ENCODE results near the gene ACSS1. TPM values are rescaled to one million over a fixed set of nuclear protein-coding genes. Genes with fewer than 3 reads are reported as not detected.

The ACSS1 gene
- total and polyA plus RNA-seq, 2 of the 8 experiments (the other 6 are each of a cell fraction or from before 2014, with no cell fraction given): 2.6 to 3.4 TPM

DNA sequence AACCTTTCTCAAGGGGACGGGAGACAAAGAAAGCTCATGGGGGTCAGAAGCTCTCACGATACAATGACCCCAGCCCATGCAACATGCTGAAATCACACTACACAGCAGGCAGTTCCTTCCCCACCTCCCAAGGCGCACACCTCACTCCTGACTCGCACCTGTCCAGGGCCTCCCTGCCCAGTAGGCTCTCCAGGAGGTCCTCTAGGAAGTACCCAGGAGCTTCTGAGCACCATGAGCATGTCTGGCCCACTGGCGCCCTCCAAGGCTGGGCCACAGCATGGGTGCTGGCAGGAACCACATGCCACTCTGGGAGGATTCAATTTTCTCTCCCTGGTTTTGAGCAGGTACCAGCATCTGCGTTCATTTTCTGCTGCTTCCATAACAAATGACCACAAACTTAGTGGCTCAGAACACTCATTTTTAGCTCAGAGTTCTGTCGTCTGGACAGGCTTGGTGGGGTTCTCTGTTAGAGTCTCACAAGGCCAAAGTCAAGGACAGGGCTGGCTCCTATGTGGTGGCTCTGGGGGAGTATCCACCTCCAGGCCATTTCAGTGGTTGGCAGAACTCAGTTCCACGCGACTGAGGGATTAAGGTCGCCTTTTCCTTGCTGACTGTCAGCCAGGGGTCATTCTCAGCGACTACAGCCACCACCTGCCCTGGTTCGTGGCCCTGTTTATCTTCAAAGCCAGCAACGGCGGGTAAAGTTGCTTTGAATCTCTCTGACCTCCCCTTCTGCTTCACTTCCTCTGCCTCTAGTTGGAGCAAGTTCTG is 32.7 kb downstream of the ACSS1 start (continued):
- no peak for TF ChIP-seq USF2 (IDR thresholded peaks at IDR 0.05; ENCODE audit: low read length)
- no peak for TF ChIP-seq RAD21 (IDR thresholded peaks at IDR 0.05 in 1 of 2, conservative IDR thresholded peaks at IDR 0.05 in 1 of 2; ENCODE audit: low read depth in 2 of 2, low read length in 2 of 2)
- TF ChIP-seq CHD2 (IDR thresholded peaks at IDR 0.05; ENCODE audit: low read length): no peak
- TF ChIP-seq, protein P1, sequence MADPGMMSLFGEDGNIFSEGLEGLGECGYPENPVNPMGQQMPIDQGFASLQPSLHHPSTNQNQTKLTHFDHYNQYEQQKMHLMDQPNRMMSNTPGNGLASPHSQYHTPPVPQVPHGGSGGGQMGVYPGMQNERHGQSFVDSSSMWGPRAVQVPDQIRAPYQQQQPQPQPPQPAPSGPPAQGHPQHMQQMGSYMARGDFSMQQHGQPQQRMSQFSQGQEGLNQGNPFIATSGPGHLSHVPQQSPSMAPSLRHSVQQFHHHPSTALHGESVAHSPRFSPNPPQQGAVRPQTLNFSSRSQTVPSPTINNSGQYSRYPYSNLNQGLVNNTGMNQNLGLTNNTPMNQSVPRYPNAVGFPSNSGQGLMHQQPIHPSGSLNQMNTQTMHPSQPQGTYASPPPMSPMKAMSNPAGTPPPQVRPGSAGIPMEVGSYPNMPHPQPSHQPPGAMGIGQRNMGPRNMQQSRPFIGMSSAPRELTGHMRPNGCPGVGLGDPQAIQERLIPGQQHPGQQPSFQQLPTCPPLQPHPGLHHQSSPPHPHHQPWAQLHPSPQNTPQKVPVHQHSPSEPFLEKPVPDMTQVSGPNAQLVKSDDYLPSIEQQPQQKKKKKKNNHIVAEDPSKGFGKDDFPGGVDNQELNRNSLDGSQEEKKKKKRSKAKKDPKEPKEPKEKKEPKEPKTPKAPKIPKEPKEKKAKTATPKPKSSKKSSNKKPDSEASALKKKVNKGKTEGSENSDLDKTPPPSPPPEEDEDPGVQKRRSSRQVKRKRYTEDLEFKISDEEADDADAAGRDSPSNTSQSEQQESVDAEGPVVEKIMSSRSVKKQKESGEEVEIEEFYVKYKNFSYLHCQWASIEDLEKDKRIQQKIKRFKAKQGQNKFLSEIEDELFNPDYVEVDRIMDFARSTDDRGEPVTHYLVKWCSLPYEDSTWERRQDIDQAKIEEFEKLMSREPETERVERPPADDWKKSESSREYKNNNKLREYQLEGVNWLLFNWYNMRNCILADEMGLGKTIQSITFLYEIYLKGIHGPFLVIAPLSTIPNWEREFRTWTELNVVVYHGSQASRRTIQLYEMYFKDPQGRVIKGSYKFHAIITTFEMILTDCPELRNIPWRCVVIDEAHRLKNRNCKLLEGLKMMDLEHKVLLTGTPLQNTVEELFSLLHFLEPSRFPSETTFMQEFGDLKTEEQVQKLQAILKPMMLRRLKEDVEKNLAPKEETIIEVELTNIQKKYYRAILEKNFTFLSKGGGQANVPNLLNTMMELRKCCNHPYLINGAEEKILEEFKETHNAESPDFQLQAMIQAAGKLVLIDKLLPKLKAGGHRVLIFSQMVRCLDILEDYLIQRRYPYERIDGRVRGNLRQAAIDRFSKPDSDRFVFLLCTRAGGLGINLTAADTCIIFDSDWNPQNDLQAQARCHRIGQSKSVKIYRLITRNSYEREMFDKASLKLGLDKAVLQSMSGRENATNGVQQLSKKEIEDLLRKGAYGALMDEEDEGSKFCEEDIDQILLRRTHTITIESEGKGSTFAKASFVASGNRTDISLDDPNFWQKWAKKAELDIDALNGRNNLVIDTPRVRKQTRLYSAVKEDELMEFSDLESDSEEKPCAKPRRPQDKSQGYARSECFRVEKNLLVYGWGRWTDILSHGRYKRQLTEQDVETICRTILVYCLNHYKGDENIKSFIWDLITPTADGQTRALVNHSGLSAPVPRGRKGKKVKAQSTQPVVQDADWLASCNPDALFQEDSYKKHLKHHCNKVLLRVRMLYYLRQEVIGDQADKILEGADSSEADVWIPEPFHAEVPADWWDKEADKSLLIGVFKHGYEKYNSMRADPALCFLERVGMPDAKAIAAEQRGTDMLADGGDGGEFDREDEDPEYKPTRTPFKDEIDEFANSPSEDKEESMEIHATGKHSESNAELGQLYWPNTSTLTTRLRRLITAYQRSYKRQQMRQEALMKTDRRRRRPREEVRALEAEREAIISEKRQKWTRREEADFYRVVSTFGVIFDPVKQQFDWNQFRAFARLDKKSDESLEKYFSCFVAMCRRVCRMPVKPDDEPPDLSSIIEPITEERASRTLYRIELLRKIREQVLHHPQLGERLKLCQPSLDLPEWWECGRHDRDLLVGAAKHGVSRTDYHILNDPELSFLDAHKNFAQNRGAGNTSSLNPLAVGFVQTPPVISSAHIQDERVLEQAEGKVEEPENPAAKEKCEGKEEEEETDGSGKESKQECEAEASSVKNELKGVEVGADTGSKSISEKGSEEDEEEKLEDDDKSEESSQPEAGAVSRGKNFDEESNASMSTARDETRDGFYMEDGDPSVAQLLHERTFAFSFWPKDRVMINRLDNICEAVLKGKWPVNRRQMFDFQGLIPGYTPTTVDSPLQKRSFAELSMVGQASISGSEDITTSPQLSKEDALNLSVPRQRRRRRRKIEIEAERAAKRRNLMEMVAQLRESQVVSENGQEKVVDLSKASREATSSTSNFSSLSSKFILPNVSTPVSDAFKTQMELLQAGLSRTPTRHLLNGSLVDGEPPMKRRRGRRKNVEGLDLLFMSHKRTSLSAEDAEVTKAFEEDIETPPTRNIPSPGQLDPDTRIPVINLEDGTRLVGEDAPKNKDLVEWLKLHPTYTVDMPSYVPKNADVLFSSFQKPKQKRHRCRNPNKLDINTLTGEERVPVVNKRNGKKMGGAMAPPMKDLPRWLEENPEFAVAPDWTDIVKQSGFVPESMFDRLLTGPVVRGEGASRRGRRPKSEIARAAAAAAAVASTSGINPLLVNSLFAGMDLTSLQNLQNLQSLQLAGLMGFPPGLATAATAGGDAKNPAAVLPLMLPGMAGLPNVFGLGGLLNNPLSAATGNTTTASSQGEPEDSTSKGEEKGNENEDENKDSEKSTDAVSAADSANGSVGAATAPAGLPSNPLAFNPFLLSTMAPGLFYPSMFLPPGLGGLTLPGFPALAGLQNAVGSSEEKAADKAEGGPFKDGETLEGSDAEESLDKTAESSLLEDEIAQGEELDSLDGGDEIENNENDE (IDR thresholded peaks at IDR 0.05; ENCODE audit: insufficient replicate concordance, low read length): no peak
